Vagina (tissue), 2 donors: Measurements from ENCODE around the gene LST1.

Experiments
- CTCF ChIP-seq, 3 experiments: fragments of 450-650 bp in 2 of 3; fragments of 200-600 bp in 1 of 3; sonication (generic) in 1 of 3; IDR thresholded peaks; one replicate each; pipeline ENCODE4 v1.5.1; 2017 to 2019; ENCODE audit warnings: antibody characterized with exemption in 3 of 3, mild to moderate bottlenecking in 2 of 3, moderate library complexity in 2 of 3
- POLR2A ChIP-seq, 2 donors: fragments of 450-650 bp; IDR thresholded peaks; one replicate each; pipeline ENCODE4 v1.6.1; 2017; ENCODE audit warnings: antibody characterized with exemption in 2 of 2, mild to moderate bottlenecking in 2 of 2, moderate library complexity in 2 of 2
- POLR2AphosphoS5 ChIP-seq, 2 donors: sonication (generic); formaldehyde crosslinking; IDR thresholded peaks; one replicate each; pipeline ENCODE4 v1.9.0; 2017; ENCODE audit warnings: antibody characterized with exemption in 2 of 2, mild to moderate bottlenecking in 2 of 2, low read depth in 1 of 2; ENCODE audit not compliant: insufficient read depth in 1 of 2

- TF ChIP-seq CTCF (IDR thresholded peaks at IDR 0.05): no peak
- no peak for TF ChIP-seq POLR2A (IDR thresholded peaks at IDR 0.05)
- no peak for TF ChIP-seq POLR2AphosphoS5 (IDR thresholded peaks at IDR 0.05; ENCODE audit: insufficient read depth in 1 of 2, low read depth in 1 of 2)
Measured at GRCh38 chr6:31574106-31575061, 11.7 kb upstream of the LST1 start.
